ENCODE measurements around the gene CDKL2. TPM values are rescaled to one million over a fixed set of nuclear protein-coding genes. Genes with fewer than 3 reads are reported as not detected.

Gene CDKL2
- total and polyA plus RNA-seq, 2 of the 4 experiments (the other 2 are of a cell fraction), result 0.09 to 0.18 TPM

DNA sequence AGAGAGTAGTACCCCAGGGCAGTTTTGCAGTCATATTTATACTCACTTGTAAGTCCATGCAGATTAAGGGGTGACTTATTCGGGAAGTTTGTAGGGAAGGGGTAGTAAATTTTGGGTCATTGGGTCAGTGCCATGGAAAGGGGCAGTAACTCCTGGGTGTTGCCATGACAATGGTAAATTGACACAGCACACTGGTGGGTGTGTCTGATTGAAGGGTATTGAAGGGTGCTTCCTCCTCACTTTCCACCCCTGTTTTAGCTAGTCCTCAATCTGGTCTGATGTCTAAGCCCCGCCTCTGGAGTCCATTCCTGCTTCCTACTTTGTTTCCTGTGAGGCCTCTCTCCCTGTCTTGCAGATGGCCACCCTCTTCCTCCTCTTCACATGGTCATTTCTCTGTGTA lies 62.6 kb downstream of the CDKL2 start:
- ATAC-seq (ENCODE audit: low read depth) (no peak), DNase-seq (no peak)
- no peak overlapping the region for H2AK9ac ChIP-seq (replicated peaks; ENCODE audit: low read depth, low read length, poor library complexity)
- H2AK5ac ChIP-seq (ENCODE audit: low read depth, low read length), result no peak overlapping the region
- peaks cover 12% of the 10 kb centered on the region for H3K27me3 ChIP-seq (ENCODE audit: control insufficient read depth, insufficient read depth, low read length)
- H3K9me1 ChIP-seq (ENCODE audit: insufficient read depth, low read length), result no peaks in the 10 kb centered on the region
- CTCF ChIA-PET, result no interaction called here
- no peak overlapping the region for H3K4me3 ChIP-seq (ENCODE audit: insufficient read depth, low read depth, low read length)
- no peak overlapping the region for H3K4ac ChIP-seq (ENCODE audit: low read depth, low read length)
- H3K23ac ChIP-seq (ENCODE audit: low read depth, low read length), result no peak overlapping the region
- H3K18ac ChIP-seq (ENCODE audit: low read depth, low read length), result no peak overlapping the region
- no peak overlapping the region for H2AFZ ChIP-seq (replicated peaks; ENCODE audit: low read length, poor library complexity)
- no peaks in the 10 kb centered on the region for H3K79me1 ChIP-seq (ENCODE audit: low read depth in 1 of 2, low read length in 2 of 2)
- H3K56ac ChIP-seq (ENCODE audit: extremely low read depth, insufficient read depth, low read length), result no peak overlapping the region
- no peak overlapping the region for H2BK120ac ChIP-seq (ENCODE audit: low read depth, low read length)
- H2BK15ac ChIP-seq (ENCODE audit: low read depth, low read length), result no peak overlapping the region
- H3K9ac ChIP-seq (ENCODE audit: low read depth, low read length), result no peak overlapping the region
- in situ Hi-C loops (cut with MboI; ENCODE audit: low sequenced_read_pairs) (no loop called here), dilution Hi-C loops (cut with HindIII; ENCODE audit: low sequenced_read_pairs, unreplicated experiment) (no loop called here), intact Hi-C loops (cut with micrococcal nuclease) (no loop called here)
- H3K9me3 ChIP-seq (ENCODE audit: control insufficient read depth, insufficient read depth, low read length), result no peaks in the 10 kb centered on the region
- WGBS, 2 experiments (ENCODE audit: extremely low coverage in 2 of 2, insufficient read length in 1 of 2), result no CpG with 5 or more reads among the region's 2 CpGs
- no peak overlapping the region for H2BK5ac ChIP-seq (ENCODE audit: low read depth, low read length, poor library complexity, severe bottlenecking)
- no peak overlapping the region for H2BK20ac ChIP-seq (ENCODE audit: low read depth, low read length)
- H4K20me1 ChIP-seq (ENCODE audit: insufficient read depth, low read length), result no peaks in the 10 kb centered on the region
- no peak overlapping the region for H4K91ac ChIP-seq (ENCODE audit: insufficient read depth, low read depth, low read length)
- no peak overlapping the region for H4K5ac ChIP-seq (ENCODE audit: low read depth, low read length)
- no peaks in the 10 kb centered on the region for H3K36me3 ChIP-seq (ENCODE audit: control insufficient read depth, insufficient read depth, low read length)
- no peak overlapping the region for H3K14ac ChIP-seq (replicated peaks; ENCODE audit: low read depth, low read length)
- no peak overlapping the region for H3K4me2 ChIP-seq (ENCODE audit: low read depth, low read length)
- H4K8ac ChIP-seq (ENCODE audit: low read depth in 2 of 2, low read length in 2 of 2), result no peak overlapping the region
- no peak overlapping the region for H3K27ac ChIP-seq (ENCODE audit: insufficient read depth, low read length)
- POLR2A ChIA-PET (ENCODE audit: unreplicated experiment), result no interaction called here
- H3K4me1 ChIP-seq (ENCODE audit: control insufficient read depth, insufficient read depth, low read length), result no peaks in the 10 kb centered on the region
- BruUV-seq (replicated peaks), result no TSS peak
- TF ChIP-seq SMC3 (IDR thresholded peaks at IDR 0.05; ENCODE audit: low read depth, low read length) (no peak), POLR2A (IDR thresholded peaks at IDR 0.05; ENCODE audit: low read depth, low read length) (no peak), NFE2L2 (IDR thresholded peaks at IDR 0.05; ENCODE audit: low read depth, low read length) (no peak), MAZ (IDR thresholded peaks at IDR 0.05; ENCODE audit: borderline replicate concordance, low read depth, low read length) (no peak), MXI1 (IDR thresholded peaks at IDR 0.05; ENCODE audit: borderline replicate concordance, low read depth, low read length) (no peak), MAFK (IDR thresholded peaks at IDR 0.05; ENCODE audit: low read depth, low read length) (no peak), RCOR1 (IDR thresholded peaks at IDR 0.05; ENCODE audit: insufficient replicate concordance, low read length) (no peak), RFX5 (IDR thresholded peaks at IDR 0.05; ENCODE audit: low read depth, low read length) (no peak), RAD21 (IDR thresholded peaks at IDR 0.05; ENCODE audit: low read length) (no peak), FOS (IDR thresholded peaks at IDR 0.05; ENCODE audit: low read depth, low read length) (no peak), BHLHE40 (IDR thresholded peaks at IDR 0.05; ENCODE audit: low read depth, low read length) (no peak)
- TF ChIP-seq, protein P1, sequence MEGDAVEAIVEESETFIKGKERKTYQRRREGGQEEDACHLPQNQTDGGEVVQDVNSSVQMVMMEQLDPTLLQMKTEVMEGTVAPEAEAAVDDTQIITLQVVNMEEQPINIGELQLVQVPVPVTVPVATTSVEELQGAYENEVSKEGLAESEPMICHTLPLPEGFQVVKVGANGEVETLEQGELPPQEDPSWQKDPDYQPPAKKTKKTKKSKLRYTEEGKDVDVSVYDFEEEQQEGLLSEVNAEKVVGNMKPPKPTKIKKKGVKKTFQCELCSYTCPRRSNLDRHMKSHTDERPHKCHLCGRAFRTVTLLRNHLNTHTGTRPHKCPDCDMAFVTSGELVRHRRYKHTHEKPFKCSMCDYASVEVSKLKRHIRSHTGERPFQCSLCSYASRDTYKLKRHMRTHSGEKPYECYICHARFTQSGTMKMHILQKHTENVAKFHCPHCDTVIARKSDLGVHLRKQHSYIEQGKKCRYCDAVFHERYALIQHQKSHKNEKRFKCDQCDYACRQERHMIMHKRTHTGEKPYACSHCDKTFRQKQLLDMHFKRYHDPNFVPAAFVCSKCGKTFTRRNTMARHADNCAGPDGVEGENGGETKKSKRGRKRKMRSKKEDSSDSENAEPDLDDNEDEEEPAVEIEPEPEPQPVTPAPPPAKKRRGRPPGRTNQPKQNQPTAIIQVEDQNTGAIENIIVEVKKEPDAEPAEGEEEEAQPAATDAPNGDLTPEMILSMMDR (conservative IDR thresholded peaks at IDR 0.05; ENCODE audit: low read depth, low read length), result no peak
- TF ChIP-seq, protein P2, sequence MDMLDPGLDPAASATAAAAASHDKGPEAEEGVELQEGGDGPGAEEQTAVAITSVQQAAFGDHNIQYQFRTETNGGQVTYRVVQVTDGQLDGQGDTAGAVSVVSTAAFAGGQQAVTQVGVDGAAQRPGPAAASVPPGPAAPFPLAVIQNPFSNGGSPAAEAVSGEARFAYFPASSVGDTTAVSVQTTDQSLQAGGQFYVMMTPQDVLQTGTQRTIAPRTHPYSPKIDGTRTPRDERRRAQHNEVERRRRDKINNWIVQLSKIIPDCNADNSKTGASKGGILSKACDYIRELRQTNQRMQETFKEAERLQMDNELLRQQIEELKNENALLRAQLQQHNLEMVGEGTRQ (IDR thresholded peaks at IDR 0.05; ENCODE audit: low read depth, low read length), result no peak

Data from IMR-90 (cell line).